Thyroid gland (tissue), 4 donors: ENCODE data around the gene PTCHD1. TPM values are rescaled to one million over a fixed set of nuclear protein-coding genes. Genes with fewer than 3 reads are reported as not detected.

Experiments used
- DNase-seq, 2 donors: peaks; one replicate each; pipeline ENCODE4 v3.0.0-alpha.2; 2019
- H3K27ac ChIP-seq, 3 donors: fragments of 200-600 bp; sonication (generic); 1 replicate in 2 of 3; 2 replicates in 1 of 3; pipeline ENCODE4 v1.5.1; 2016 to 2019; ENCODE audit warnings: mild to moderate bottlenecking in 1 of 3, moderate library complexity in 1 of 3
- H3K27me3 ChIP-seq: fragments of 200-600 bp; sonication (generic); one replicate; pipeline ENCODE4 v1.5.1; 2019
- H3K36me3 ChIP-seq, 2 donors: fragments of 200-600 bp; sonication (generic); one replicate each; pipeline ENCODE4 v1.5.1; 2016 to 2019
- H3K4me1 ChIP-seq, 2 donors: fragments of 200-600 bp; sonication (generic); one replicate each; pipeline ENCODE4 v1.5.1; 2017 to 2019
- H3K4me3 ChIP-seq, 3 donors: fragments of 200-600 bp; sonication (generic); replicated peaks in 1 of 3; 1 replicate in 2 of 3; 2 replicates in 1 of 3; pipeline ENCODE4 v1.5.1; 2016; ENCODE audit warnings: mild to moderate bottlenecking in 1 of 3
- H3K9me3 ChIP-seq: fragments of 200-600 bp; sonication (generic); one replicate; pipeline ENCODE4 v1.5.1; 2017
- POLR2A ChIP-seq, 2 donors: fragments of 450-650 bp; IDR thresholded peaks; one replicate each; pipeline ENCODE4 v1.6.1; 2017; ENCODE audit warnings: antibody characterized with exemption in 2 of 2, mild to moderate bottlenecking in 2 of 2, moderate library complexity in 1 of 2
- WGBS, 2 donors: methylation state at CpG; one replicate each; pipeline ENCODE4 v1.1.5; 2017; 5-methylcytosine and 5-hydroxymethylcytosine counted together
- intact Hi-C: fragments of 100-400 bp; cut with DNase I; formaldehyde crosslinking; loops from one replicate; pipeline ENCODE4 v1.15.1; 2023
- total RNA-seq, 4 donors: library from RNA; depleted of rRNA; stranded (reverse); fragments of >200 nt; gene quantifications; one replicate each; pipeline ENCODE4 v1.2.3, GENCODE V29; 2016
- TF ChIP-seq, protein P1 (sequence below), 6 experiments: fragments of 200-600 bp in 3 of 6; fragments of 450-650 bp in 3 of 6; sonication (generic) in 3 of 6; IDR thresholded peaks; one replicate each; pipeline ENCODE4 v1.5.1; 2016 to 2019; ENCODE audit warnings: antibody characterized with exemption in 6 of 6, mild to moderate bottlenecking in 2 of 6, inconsistent platforms in 1 of 6, moderate library complexity in 1 of 6

The PTCHD1 gene
- total RNA-seq, 4 donors from 2014 or later: under 0.01 to 1.3 (median 0.59) TPM

DNA sequence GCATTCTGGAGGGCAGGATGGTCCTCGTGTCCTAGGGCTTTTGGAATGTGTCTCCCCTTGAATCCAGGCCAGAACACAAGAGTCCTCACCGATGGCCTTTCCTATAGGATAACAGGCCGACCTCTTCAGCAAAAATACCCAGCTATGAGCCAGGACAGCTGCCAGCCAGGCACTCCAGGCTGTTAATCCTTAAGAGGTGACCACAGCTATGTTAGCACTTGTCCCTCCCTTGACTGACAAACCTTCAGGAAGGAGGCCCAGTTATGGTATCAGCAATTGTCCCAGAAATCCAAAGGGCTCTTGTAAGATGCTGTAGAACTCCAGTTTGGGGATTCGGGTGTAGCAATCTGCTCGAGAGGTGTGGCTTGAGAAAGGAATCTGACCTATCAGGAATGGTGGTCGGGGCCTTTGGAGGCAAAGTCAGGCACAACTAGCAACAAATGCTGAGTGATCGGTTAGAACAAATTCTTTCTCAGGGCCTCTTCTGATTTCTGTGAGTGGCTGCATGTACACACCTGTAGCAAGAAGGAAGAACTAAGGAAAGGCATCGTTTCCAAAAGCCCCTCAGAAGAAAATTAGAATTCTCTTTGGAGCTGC is 54.6 kb downstream of the PTCHD1 start:
- no peak for TF ChIP-seq POLR2A (IDR thresholded peaks at IDR 0.05)
- TF ChIP-seq, protein P1, sequence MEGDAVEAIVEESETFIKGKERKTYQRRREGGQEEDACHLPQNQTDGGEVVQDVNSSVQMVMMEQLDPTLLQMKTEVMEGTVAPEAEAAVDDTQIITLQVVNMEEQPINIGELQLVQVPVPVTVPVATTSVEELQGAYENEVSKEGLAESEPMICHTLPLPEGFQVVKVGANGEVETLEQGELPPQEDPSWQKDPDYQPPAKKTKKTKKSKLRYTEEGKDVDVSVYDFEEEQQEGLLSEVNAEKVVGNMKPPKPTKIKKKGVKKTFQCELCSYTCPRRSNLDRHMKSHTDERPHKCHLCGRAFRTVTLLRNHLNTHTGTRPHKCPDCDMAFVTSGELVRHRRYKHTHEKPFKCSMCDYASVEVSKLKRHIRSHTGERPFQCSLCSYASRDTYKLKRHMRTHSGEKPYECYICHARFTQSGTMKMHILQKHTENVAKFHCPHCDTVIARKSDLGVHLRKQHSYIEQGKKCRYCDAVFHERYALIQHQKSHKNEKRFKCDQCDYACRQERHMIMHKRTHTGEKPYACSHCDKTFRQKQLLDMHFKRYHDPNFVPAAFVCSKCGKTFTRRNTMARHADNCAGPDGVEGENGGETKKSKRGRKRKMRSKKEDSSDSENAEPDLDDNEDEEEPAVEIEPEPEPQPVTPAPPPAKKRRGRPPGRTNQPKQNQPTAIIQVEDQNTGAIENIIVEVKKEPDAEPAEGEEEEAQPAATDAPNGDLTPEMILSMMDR (IDR thresholded peaks at IDR 0.05): no peak
- no peaks in the 10 kb centered on the region for H3K4me1 ChIP-seq
- no peak for DNase-seq
- intact Hi-C loops: no loop called here
- no peaks in the 10 kb centered on the region for H3K36me3 ChIP-seq
- H3K27me3 ChIP-seq: no peaks in the 10 kb centered on the region
- 34 to 61% methylated on average over 5 to 6 of the region's 8 CpGs for WGBS, 2 donors
- no peak overlapping the region for H3K27ac ChIP-seq
- no peaks in the 10 kb centered on the region for H3K9me3 ChIP-seq
- H3K4me3 ChIP-seq: no peak overlapping the region

DNA sequence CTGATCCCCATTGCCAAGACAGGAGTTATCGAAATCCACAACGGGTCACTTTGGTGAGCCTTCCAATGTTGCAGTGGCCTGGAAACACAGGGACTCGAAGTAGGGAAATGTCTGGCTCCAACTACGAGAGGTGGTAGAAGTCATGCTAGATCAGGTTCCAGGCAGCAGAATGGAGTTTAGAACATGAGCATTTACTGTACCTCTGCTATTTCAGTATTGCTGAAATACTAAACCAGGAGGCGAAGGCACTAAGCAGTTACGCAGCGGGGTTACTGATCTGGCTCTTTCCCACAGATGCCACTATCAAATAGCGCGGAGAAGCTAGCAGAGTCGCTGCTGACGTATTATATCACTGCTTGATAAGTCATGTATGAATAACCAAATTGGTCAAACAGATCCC is 56.3 kb downstream of the PTCHD1 start:
- TF ChIP-seq POLR2A (IDR thresholded peaks at IDR 0.05): no peak
- TF ChIP-seq, protein P1 (IDR thresholded peaks at IDR 0.05): no peak
- WGBS, 2 donors: 95 to 99% methylated on average over 8 to 11 of the region's 11 CpGs
- no peaks in the 10 kb centered on the region for H3K4me1 ChIP-seq
- no peak overlapping the region for H3K27ac ChIP-seq
- no peaks in the 10 kb centered on the region for H3K36me3 ChIP-seq
- H3K4me3 ChIP-seq: no peak overlapping the region
- H3K9me3 ChIP-seq: no peaks in the 10 kb centered on the region
- no peak for DNase-seq
- no peaks in the 10 kb centered on the region for H3K27me3 ChIP-seq
- intact Hi-C loops: no loop called here

DNA sequence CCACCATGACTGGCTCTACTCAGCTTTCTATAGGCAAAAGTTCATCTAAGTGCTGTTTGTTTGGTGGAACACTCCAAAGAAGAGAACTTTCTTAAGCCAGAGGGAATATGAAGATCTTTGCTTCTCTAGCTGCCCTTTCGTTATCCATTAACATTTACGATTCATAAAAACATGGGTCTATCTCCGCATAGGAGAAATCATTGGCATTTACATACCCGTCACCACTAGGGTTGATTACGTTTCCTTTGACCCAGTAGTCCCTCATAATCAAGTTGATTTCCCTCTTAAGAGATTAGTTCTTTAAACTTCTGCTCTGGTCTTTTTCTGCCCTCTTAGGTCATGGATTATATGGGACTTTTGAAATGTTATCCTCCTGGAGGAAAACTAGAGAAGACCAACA is 57.5 kb downstream of the PTCHD1 start:
- H3K4me3 ChIP-seq: no peak overlapping the region
- 93 to 95% methylated on average over 5 of the region's 5 CpGs for WGBS, 2 donors
- no peak for DNase-seq

DNA sequence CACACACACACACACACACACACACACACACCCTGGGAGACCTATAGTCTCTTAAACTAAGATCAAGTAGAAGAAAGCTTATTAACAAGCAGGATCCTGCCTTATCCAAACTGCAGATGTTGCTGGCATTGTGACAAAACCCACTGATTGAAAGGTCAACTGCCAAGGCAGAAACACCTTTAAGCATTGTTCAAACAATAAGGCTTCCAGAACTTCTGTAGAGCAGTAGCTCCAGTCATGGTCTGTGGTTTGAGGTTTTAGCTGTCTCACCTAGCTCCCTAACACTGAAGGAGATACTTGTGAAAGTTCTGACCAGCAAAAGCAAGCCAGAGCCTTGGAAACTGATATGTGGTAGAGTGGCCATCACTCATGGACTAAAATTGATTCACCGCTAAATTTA is 59.8 kb downstream of the PTCHD1 start:
- Histone ChIP-seq H3K36me3 (no peaks in the 10 kb centered on the region), H3K4me1 (no peaks in the 10 kb centered on the region), H3K27me3 (no peaks in the 10 kb centered on the region), H3K9me3 (no peaks in the 10 kb centered on the region), H3K4me3 (no peak overlapping the region), H3K27ac (no peak overlapping the region)
- TF ChIP-seq, protein P1 (IDR thresholded peaks at IDR 0.05): no peak
- no peak for TF ChIP-seq POLR2A (IDR thresholded peaks at IDR 0.05)
- intact Hi-C loops: no loop called here
- peak; percentile 7 to 54 for DNase-seq
- WGBS, 2 donors: 64 to 94% methylated on average over 1 of the region's 1 CpG

More for the DNA sequence above, 57.5 kb downstream of the PTCHD1 start:
- intact Hi-C loops: no loop called here
- Histone ChIP-seq H3K36me3 (no peaks in the 10 kb centered on the region), H3K9me3 (no peaks in the 10 kb centered on the region), H3K27ac (no peak overlapping the region), H3K4me1 (no peaks in the 10 kb centered on the region), H3K27me3 (no peaks in the 10 kb centered on the region)
- no peak for TF ChIP-seq POLR2A (IDR thresholded peaks at IDR 0.05)
- TF ChIP-seq, protein P1 (IDR thresholded peaks at IDR 0.05): no peak

DNA sequence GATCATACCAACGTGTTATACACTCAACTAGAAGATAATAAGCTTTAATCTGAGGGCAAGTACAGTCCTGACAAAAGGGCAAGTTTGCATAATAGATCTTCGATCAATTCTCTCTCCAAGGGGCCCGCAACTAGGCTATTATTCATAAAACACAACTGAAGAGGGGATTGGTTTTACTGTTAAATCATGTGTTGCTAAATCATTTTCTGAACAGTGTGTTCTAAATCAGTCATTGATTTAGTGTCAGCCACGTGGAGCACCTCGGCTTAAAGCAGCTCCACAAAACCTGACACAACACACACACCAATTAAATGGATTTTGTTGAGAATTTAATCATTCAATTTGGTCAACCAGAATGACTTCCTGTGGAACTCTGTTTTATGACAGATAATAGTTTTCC is 61.6 kb downstream of the PTCHD1 start:
- intact Hi-C loops: no loop called here
- Histone ChIP-seq H3K27me3 (no peaks in the 10 kb centered on the region), H3K36me3 (no peaks in the 10 kb centered on the region), H3K4me3 (no peak overlapping the region), H3K27ac (no peak overlapping the region), H3K4me1 (no peaks in the 10 kb centered on the region), H3K9me3 (no peaks in the 10 kb centered on the region)
- TF ChIP-seq, protein P1 (IDR thresholded peaks at IDR 0.05): no peak
- TF ChIP-seq POLR2A (IDR thresholded peaks at IDR 0.05): no peak
- DNase-seq: no peak
- WGBS, 2 donors: 91 to 95% methylated on average over 5 of the region's 5 CpGs
